ENCODE measurements around the gene PRIM1. TPM values are rescaled to one million over a fixed set of nuclear protein-coding genes. Genes with fewer than 3 reads are reported as not detected.
"Not testable (repeated sequence)": the region's sequence is repeated elsewhere in the genome, so short reads cannot be mapped to it uniquely, and the experiment has no call there.

Gene PRIM1
- 3.2 and 3.7 TPM in 2 replicates for total RNA-seq

DNA sequence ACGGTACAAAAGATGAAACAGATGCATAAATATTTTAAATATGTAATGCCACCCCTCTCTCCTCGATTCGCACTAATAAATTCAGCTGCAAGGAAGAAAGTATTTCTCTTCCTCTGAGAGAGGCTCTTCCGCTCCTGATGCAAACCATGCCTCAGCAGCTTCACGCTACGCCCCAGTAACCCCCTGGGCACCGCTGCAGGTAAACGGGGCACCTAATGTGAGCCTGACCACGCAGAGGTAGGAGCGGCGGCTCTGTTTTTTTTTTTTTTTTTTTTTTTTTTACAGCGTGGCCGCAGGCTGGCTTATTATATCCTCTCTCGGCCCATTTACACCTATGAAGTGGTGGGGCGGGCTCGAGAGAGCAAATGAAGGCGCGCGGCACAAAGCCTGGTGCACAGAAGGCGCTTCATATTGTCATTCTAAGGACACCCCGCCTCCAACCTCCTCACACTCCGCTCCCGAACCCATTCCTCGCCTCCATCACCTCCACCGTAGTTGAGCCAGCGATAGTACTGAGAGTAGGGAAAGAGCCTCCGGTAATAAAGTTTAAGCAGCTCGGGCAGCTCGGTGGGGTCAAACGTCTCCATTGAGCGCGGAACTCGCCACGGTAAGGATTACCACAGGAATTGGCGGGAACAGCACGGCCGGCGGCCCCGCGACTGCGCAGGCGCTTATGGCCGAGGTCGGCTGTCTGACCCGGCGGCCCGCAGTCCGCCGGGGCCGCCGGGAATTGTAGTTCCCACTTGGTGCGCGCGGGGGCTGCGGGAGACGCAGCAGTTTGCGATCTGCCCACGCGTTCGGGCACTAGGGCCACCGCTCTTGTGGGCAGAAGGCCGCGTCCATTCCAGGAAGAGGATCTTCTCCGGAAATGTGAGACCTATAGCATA, at the start of gene PRIM1:
Gene PRIM1 (minus strand): TSS at position 612 of the 887 bp plus-strand sequence. CDS start 25 bp downstream, at position 587.
- H3K36me3 ChIP-seq (ENCODE audit: control insufficient read depth, insufficient read depth, low read length), result no peaks in the 10 kb centered on the region
- peak within 1 kb of the TSS; percentile 81 for H3K4me3 ChIP-seq (ENCODE audit: low read depth, low read length)
- H3K27me3 ChIP-seq (ENCODE audit: control insufficient read depth, insufficient read depth, low read length), result no peaks in the 10 kb centered on the region
- TF ChIP-seq, protein P1, sequence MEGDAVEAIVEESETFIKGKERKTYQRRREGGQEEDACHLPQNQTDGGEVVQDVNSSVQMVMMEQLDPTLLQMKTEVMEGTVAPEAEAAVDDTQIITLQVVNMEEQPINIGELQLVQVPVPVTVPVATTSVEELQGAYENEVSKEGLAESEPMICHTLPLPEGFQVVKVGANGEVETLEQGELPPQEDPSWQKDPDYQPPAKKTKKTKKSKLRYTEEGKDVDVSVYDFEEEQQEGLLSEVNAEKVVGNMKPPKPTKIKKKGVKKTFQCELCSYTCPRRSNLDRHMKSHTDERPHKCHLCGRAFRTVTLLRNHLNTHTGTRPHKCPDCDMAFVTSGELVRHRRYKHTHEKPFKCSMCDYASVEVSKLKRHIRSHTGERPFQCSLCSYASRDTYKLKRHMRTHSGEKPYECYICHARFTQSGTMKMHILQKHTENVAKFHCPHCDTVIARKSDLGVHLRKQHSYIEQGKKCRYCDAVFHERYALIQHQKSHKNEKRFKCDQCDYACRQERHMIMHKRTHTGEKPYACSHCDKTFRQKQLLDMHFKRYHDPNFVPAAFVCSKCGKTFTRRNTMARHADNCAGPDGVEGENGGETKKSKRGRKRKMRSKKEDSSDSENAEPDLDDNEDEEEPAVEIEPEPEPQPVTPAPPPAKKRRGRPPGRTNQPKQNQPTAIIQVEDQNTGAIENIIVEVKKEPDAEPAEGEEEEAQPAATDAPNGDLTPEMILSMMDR (IDR thresholded peaks at IDR 0.05; ENCODE audit: insufficient read depth, low read length, severe bottlenecking), result peak; percentile 5
- no peak for FAIRE-seq
- DNase-seq (ENCODE audit: low read depth), result peak; percentile 58

DNA sequence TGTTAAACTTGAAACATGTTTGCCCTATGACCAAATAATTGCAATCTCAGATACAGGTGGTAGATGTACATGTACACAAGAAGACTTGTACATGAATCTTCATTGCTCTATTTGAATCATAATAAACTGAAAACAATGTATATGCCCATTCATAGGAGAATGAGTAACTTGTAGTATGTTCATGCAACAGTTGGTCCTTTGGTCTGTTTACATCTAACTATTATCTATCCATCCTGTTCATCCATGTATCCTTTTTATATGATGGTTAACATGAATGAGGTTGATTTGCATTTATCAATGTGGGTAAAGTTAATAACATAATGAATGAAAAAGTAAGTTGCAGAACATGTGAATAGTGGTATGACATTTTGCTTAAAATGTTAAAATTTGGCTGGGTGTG, 48.1 kb upstream of the PRIM1 start:
- DNase-seq (ENCODE audit: low read depth), result no peak
- Histone ChIP-seq H3K27me3 (ENCODE audit: control insufficient read depth, insufficient read depth, low read length) (no peaks in the 10 kb centered on the region), H3K36me3 (ENCODE audit: control insufficient read depth, insufficient read depth, low read length) (no peaks in the 10 kb centered on the region), H3K4me3 (ENCODE audit: low read depth, low read length) (no peak overlapping the region)
- FAIRE-seq, result no peak
- TF ChIP-seq, protein P1 (IDR thresholded peaks at IDR 0.05; ENCODE audit: insufficient read depth, low read length, severe bottlenecking), result no peak

DNA sequence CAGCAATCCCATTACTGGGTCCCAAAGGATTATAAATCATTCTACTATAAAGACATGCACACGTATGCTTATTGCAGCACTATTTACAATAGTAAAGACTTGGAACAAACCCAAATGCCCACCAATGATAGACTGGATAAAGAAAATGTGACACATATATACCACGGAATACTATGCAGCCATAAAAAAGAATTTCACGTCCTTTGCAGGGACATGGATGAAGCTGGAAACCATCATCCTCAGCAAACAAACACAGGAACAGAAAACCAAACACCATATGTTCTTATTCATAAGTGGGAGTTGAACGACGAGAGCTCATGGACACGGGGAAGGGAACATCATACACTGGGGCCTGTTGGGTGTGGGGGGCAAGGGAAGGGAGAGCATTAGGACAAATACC, 47.2 kb upstream of the PRIM1 start:
- not testable (repeated sequence) for H3K36me3 ChIP-seq (ENCODE audit: control insufficient read depth, insufficient read depth, low read length); DNase-seq (ENCODE audit: low read depth); H3K27me3 ChIP-seq (ENCODE audit: control insufficient read depth, insufficient read depth, low read length); H3K4me3 ChIP-seq (ENCODE audit: low read depth, low read length); FAIRE-seq

DNA sequence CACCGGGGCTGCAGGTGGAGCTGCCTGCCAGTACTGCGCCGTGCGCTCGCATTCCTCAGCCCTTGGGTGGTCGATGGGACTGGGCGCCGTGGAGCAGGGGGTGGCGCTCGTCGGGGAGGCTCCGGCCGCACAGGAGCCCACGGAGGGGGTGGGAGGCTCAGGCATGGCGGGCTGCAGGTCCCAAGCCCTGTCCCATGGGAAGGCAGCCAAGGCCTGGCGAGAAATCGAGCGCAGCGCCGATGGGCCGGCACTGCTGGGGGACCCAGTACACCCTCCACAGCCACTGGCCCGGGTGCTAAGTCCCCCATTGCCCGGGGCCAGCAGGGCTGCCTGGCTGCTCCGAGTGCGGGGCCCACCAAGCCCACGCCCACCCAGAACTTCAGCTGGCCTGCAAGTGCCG, 43.7 kb upstream of the PRIM1 start:
- H3K27me3 ChIP-seq (ENCODE audit: control insufficient read depth, insufficient read depth, low read length); H3K4me3 ChIP-seq (ENCODE audit: low read depth, low read length); FAIRE-seq; H3K36me3 ChIP-seq (ENCODE audit: control insufficient read depth, insufficient read depth, low read length); DNase-seq (ENCODE audit: low read depth): not testable (repeated sequence)

DNA sequence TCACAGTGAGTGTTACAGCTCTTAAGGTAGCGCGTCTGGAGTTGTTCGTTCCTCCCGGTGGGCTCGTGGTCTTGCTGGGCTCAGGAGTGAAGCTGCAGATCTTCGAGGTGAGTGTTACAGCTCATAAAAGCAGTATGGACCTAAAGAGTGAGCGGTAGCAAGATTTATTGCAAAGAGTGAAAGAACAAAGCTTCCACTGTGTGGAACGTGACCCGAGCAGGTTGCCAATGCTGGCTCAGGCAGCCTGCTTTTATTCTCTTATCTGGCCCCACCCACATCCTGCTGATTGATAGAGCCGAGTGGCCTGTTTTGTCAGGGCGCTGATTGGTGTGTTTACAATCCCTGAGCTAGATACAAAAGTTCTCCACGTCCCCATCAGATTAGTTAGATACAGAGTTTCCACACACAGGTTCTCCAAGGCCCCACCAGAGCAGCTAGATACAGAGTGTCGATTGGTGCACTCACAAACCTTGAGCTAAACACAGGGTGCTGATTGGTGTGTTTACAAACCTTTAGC, 43.0 kb upstream of the PRIM1 start:
- H3K4me3 ChIP-seq (ENCODE audit: low read depth, low read length); H3K27me3 ChIP-seq (ENCODE audit: control insufficient read depth, insufficient read depth, low read length); FAIRE-seq; DNase-seq (ENCODE audit: low read depth); H3K36me3 ChIP-seq (ENCODE audit: control insufficient read depth, insufficient read depth, low read length): not testable (repeated sequence)

DNA sequence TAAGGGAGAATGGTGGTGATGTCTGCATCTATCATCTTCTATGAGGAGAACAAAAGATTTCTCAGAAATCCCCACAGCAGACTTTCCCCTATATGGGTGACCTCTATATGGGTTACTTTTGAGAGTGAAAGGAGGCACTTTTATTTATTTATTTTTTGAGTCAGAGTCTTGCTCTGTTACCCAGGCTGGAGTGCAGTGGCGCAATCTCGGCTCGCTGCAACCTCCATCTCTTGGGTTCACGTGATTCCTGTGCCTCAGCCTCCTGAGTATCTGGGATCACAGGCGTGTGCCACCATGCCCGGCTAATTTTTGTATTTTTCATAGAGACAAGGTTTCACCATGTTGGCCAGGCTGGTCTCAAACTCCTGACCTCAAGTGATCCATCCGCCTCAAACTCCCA, 41.0 kb upstream of the PRIM1 start:
- H3K4me3 ChIP-seq (ENCODE audit: low read depth, low read length); DNase-seq (ENCODE audit: low read depth); H3K27me3 ChIP-seq (ENCODE audit: control insufficient read depth, insufficient read depth, low read length); H3K36me3 ChIP-seq (ENCODE audit: control insufficient read depth, insufficient read depth, low read length); FAIRE-seq: not testable (repeated sequence)

DNA sequence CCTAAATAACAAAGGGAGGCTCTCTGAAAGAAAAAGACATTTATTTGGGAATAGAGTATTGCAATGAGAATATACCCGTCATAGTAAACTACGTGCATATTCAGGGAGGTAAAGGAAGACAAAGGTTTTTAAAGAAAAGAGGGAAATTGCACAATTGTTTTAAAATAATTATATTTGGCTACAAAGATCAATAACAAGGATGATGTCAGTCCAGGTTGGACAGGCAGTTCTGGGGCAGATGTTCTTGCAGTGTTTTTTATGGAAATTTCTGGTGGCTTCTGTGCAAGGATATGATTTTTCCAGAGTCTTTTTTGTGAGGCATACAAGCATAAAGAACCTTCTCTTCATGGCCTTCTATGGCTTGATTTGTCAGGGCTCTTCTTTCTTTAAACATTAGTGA, 40.6 kb upstream of the PRIM1 start:
- no peak overlapping the region for H3K4me3 ChIP-seq (ENCODE audit: low read depth, low read length)
- FAIRE-seq (no peak), DNase-seq (ENCODE audit: low read depth) (no peak)
- no peaks in the 10 kb centered on the region for H3K27me3 ChIP-seq (ENCODE audit: control insufficient read depth, insufficient read depth, low read length)
- no peaks in the 10 kb centered on the region for H3K36me3 ChIP-seq (ENCODE audit: control insufficient read depth, insufficient read depth, low read length)
- TF ChIP-seq, protein P1 (IDR thresholded peaks at IDR 0.05; ENCODE audit: insufficient read depth, low read length, severe bottlenecking), result no peak

DNA sequence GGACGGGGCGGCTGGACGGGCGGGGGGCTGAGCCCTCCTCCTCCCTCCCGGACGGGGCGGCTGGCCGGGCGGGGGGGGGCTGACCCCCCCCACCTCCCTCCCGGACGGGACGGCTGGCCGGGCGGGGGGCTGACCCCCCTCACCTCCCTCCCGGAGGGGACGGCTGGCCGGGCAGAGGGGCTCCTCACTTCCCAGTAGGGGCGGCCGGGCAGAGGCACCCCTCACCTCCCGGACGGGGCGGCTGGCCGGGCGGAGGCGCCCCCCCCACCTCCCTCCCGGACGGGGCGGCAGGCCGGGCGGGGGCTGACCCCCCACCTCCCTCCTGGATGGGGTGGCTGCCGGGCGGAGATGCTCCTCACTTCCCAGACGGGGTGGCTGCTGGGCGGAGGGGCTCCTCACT, 37.3 kb upstream of the PRIM1 start:
- DNase-seq (ENCODE audit: low read depth); H3K36me3 ChIP-seq (ENCODE audit: control insufficient read depth, insufficient read depth, low read length); FAIRE-seq; H3K27me3 ChIP-seq (ENCODE audit: control insufficient read depth, insufficient read depth, low read length); H3K4me3 ChIP-seq (ENCODE audit: low read depth, low read length): not testable (repeated sequence)
